PC-3 (cell line): ENCODE results near the gene KIAA1191. TPM values are rescaled to one million over a fixed set of nuclear protein-coding genes. Genes with fewer than 3 reads are reported as not detected.
A peak's percentile ranks its signal among the peaks of the same experiment; 100 is the strongest.

Source experiments
- ATAC-seq: fragments of 200-7000 bp; cut with Tn5 transposase; 2 replicates; pipeline ENCODE4 v1.9.1; 2020; ENCODE audit warnings: mild to moderate bottlenecking, moderate library complexity
- BruUV-seq: library from RNA; stranded (reverse); fragments of 400-500 nt; replicated peaks from 2 replicates; lab custom pipeline; 2021; lab: Mats Ljungman, UMichigan
- CTCF ChIA-PET: fragments of 300-600 bp; sonication (Branson Sonifier 250); formaldehyde crosslinking; loops from one replicate; lab custom pipeline; 2022; ENCODE audit warnings: antibody characterized with exemption; lab: Charles Lee
- POLR2A ChIA-PET: fragments of 300-600 bp; sonication (Branson Sonifier 250); formaldehyde crosslinking; loops from one replicate; lab custom pipeline; 2022; ENCODE audit warnings: antibody characterized with exemption; ENCODE audit not compliant: unreplicated experiment; lab: Charles Lee
- DNase-seq: peaks from one replicate; pipeline ENCODE4 v3.0.0-alpha.2; 2015
- H2AFZ ChIP-seq: fragments of 300-600 bp; sonication (generic); 2 replicates; pipeline ENCODE4 v1.6.0; 2016; ENCODE audit warnings: antibody characterized with exemption, low read length
- H3F3A ChIP-seq: fragments of 300-600 bp; sonication (generic); one replicate; pipeline ENCODE4 v1.6.0; 2017; ENCODE audit warnings: antibody characterized with exemption, low read length, control low read depth, mild to moderate bottlenecking; ENCODE audit not compliant: unreplicated experiment
- H3K27ac ChIP-seq: fragments of 300-600 bp; sonication (generic); 2 replicates; pipeline ENCODE4 v1.5.1; 2016; ENCODE audit warnings: mild to moderate bottlenecking, low read length
- H3K27me3 ChIP-seq: fragments of 300-600 bp; sonication (generic); 2 replicates; pipeline ENCODE4 v1.6.1; 2016; ENCODE audit warnings: low read length, mixed read lengths
- H3K36me3 ChIP-seq: fragments of 300-600 bp; sonication (generic); 2 replicates; pipeline ENCODE4 v1.6.1; 2016; ENCODE audit warnings: low read depth, mixed run types, low read length, mixed read lengths
- H3K4me1 ChIP-seq: fragments of 300-600 bp; sonication (generic); 2 replicates; pipeline ENCODE4 v1.5.1; 2016; ENCODE audit warnings: low read length; ENCODE audit not compliant: insufficient read depth
- H3K4me2 ChIP-seq: fragments of 300-600 bp; sonication (generic); 2 replicates; pipeline ENCODE4 v1.6.0; 2016; ENCODE audit warnings: low read length
- H3K4me3 ChIP-seq: fragments of 300-600 bp; sonication (generic); 2 replicates; pipeline ENCODE4 v1.5.1; 2016; ENCODE audit warnings: mild to moderate bottlenecking, low read length, mixed read lengths
- H3K79me2 ChIP-seq: fragments of 300-600 bp; sonication (generic); 2 replicates; pipeline ENCODE4 v1.6.1; 2017; ENCODE audit warnings: low read length, mixed read lengths
- H3K9ac ChIP-seq: fragments of 300-600 bp; sonication (generic); 2 replicates; pipeline ENCODE4 v1.6.0; 2016; ENCODE audit warnings: mild to moderate bottlenecking, low read length
- H3K9me2 ChIP-seq: fragments of 300-600 bp; sonication (generic); replicated peaks from 2 replicates; pipeline ENCODE4 v1.6.1; 2016; ENCODE audit warnings: mixed run types, low read length, mixed read lengths
- H3K9me3 ChIP-seq: fragments of 300-600 bp; sonication (generic); 2 replicates; pipeline ENCODE4 v1.6.1; 2016; ENCODE audit warnings: low read length, mixed read lengths
- H4K20me1 ChIP-seq: fragments of 300-600 bp; sonication (generic); 2 replicates; pipeline ENCODE4 v1.6.1; 2016; ENCODE audit warnings: low read length, mixed read lengths
- CTCF ChIP-seq: fragments of 300-600 bp; sonication (generic); conservative IDR thresholded peaks from 2 replicates; pipeline ENCODE4 v1.5.1; 2017; ENCODE audit warnings: antibody characterized with exemption, low read depth, mild to moderate bottlenecking, low read length
- EZH2 ChIP-seq: fragments of 300-600 bp; sonication (generic); IDR thresholded peaks from one replicate; pipeline ENCODE4 v1.6.1; 2017; ENCODE audit warnings: antibody characterized with exemption, mild to moderate bottlenecking, low read length; ENCODE audit not compliant: unreplicated experiment
- EZH2phosphoT487 ChIP-seq: fragments of 300-600 bp; sonication (generic); IDR thresholded peaks from 2 replicates; pipeline ENCODE4 v1.6.1; 2018; ENCODE audit warnings: mild to moderate bottlenecking, antibody characterized with exemption, low read length, borderline replicate concordance
- intact Hi-C: fragments of 100-400 bp; cut with micrococcal nuclease; formaldehyde crosslinking; loops from 2 replicates; pipeline ENCODE4 v1.9.0; 2023
- total RNA-seq: library from RNA; depleted of rRNA; stranded (reverse); fragments of >200 nt; gene quantifications from 2 replicates; pipeline ENCODE4 v1.2.3, GENCODE V29; 2014

The KIAA1191 gene
- total RNA-seq, 1 experiment from 2014 or later = 81.1 TPM

DNA sequence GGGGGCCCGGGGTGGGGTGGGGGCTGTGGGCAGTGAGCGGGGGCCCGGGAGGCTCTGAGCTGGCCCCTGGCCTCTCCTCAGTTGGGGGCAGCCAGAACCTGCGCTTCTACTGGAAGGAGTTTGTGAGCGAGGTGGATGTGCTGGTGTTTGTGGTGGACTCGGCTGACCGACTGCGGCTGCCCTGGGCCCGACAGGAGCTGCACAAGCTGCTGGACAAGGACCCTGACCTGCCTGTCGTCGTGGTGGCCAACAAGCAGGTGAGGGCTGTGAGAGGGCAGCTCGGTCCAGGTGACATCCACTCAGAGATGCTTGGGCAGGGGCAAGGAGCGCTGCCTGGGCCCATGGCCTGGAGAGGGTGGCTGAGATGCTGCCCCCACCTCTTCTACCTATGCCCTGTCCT lies 7.2 kb upstream of the KIAA1191 start:
- no peak overlapping the region for H2AFZ ChIP-seq
- no peak for DNase-seq
- H4K20me1 ChIP-seq = no peaks in the 10 kb centered on the region
- ChIA-PET POLR2A (no interaction called here), CTCF (no interaction called here)
- H3K9me2 ChIP-seq = no peaks in the 10 kb centered on the region
- BruUV-seq = no TSS peak
- no peak for ATAC-seq
- H3F3A ChIP-seq = no peaks in the 10 kb centered on the region
- TF ChIP-seq EZH2 (no peak), EZH2phosphoT487 (no peak), CTCF (no peak)
- no peak overlapping the region for H3K4me3 ChIP-seq
- H3K27ac ChIP-seq = no peak overlapping the region
- H3K9me3 ChIP-seq = no peaks in the 10 kb centered on the region
- H3K4me2 ChIP-seq = no peak overlapping the region
- no peaks in the 10 kb centered on the region for H3K27me3 ChIP-seq
- H3K4me1 ChIP-seq = no peaks in the 10 kb centered on the region
- H3K79me2 ChIP-seq = no peaks in the 10 kb centered on the region
- H3K9ac ChIP-seq = no peak overlapping the region
- no peaks in the 10 kb centered on the region for H3K36me3 ChIP-seq
- intact Hi-C loops = no loop called here

DNA sequence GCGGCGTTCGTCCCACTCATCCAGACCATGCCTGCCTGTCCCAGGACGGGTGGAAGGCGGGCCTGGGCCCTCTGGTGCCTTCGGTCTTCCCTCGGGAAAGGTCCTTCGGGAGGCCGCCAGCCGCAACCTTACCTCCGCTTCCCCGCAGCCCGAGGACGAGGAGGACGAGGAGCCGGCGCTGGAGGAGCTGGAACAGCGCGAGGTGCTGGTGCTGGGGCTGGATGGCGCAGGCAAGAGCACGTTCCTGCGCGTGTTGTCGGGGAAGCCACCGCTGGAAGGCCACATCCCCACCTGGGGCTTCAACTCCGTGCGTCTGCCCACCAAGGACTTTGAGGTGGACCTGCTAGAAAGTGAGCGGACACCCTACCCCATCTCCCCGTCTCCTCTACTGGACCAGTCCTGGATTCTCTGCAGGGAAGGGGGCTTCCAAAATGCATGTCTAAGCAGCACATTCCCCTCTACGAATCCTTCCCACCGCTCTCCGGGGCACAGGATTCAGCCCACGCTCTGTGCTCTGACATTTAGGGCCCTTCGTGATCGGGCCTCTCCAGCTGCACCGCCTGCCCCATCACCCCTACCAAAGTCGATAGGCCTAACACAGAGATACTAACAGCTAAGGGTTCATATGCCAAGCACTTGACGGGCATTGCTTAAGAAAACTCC lies 4.8 kb upstream of the KIAA1191 start:
- intact Hi-C loops = no loop called here
- Histone ChIP-seq H3F3A (no peaks in the 10 kb centered on the region), H3K4me3 (no peak overlapping the region), H3K27ac (no peak overlapping the region), H2AFZ (no peak overlapping the region), H3K4me1 (peaks cover 6% of the 10 kb centered on the region; the same call in 1 of the 2 replicates), H3K27me3 (no peaks in the 10 kb centered on the region), H3K9me3 (no peaks in the 10 kb centered on the region), H3K4me2 (no peak overlapping the region), H3K9me2 (no peaks in the 10 kb centered on the region), H3K36me3 (no peaks in the 10 kb centered on the region), H3K79me2 (peaks cover 2% of the 10 kb centered on the region), H3K9ac (no peak overlapping the region), H4K20me1 (no peaks in the 10 kb centered on the region)
- no TSS peak for BruUV-seq
- TF ChIP-seq CTCF = no peak
- TF ChIP-seq EZH2phosphoT487 = no peak
- TF ChIP-seq EZH2 = no peak
- ChIA-PET POLR2A (no interaction called here), CTCF (no interaction called here)
- DNase-seq (no peak), ATAC-seq (no peak)

- no peak for DNase-seq
Measured at GRCh38 chr5:176365351-176366231, 4.0 kb upstream of the KIAA1191 start, which contains the start of gene ARL10. Gene ARL10, plus strand, starts transcription at chr5:176365487. Its CDS starts 77 bp downstream, at chr5:176365564.

More at GRCh38 chr5:176365351-176366231, 4.0 kb upstream of the KIAA1191 start, which contains the start of gene ARL10:
- Histone ChIP-seq H3K4me3 (peak within 1 kb of the TSS; percentile 27; the same call in 1 of the 2 replicates), H3K27me3 (no peaks in the 10 kb centered on the region), H3K9ac (no peak within 1 kb of the TSS), H3K27ac (no peak within 1 kb of the TSS), H3K36me3 (no peaks in the 10 kb centered on the region), H3K4me1 (peaks cover 6% of the 10 kb centered on the region; the same call in 1 of the 2 replicates), H3K4me2 (peak within 1 kb of the TSS; percentile 60), H3K9me2 (no peaks in the 10 kb centered on the region), H3K9me3 (no peaks in the 10 kb centered on the region), H3F3A (no peaks in the 10 kb centered on the region), H2AFZ (no peak within 1 kb of the TSS), H4K20me1 (no peaks in the 10 kb centered on the region), H3K79me2 (peaks cover 9% of the 10 kb centered on the region)
- no TSS peak for BruUV-seq
- ATAC-seq = peak; percentile 3; the same call in 1 of the 2 replicates
- TF ChIP-seq EZH2phosphoT487 = no peak
- TF ChIP-seq EZH2 = no peak
- no peak for TF ChIP-seq CTCF
- CTCF ChIA-PET = no interaction called here
- intact Hi-C loops = no loop called here
- POLR2A ChIA-PET = no interaction called here
